Sigmoid colon (tissue), 7 donors: ENCODE data around the gene NDUFV2. TPM values are rescaled to one million over a fixed set of nuclear protein-coding genes. Genes with fewer than 3 reads are reported as not detected.
"Not testable (repeated sequence)": the region's sequence is repeated elsewhere in the genome, so short reads cannot be mapped to it uniquely, and the experiment has no call there.

Source experiments
- DNase-seq: peaks from one replicate; pipeline ENCODE4 v3.0.0-alpha.2; 2019
- H3K27ac ChIP-seq, 4 donors: fragments of 200-600 bp; sonication (generic); one replicate each; pipeline ENCODE4 v1.5.1; 2016 to 2019; ENCODE audit warnings: mild to moderate bottlenecking in 1 of 4
- H3K27me3 ChIP-seq, 3 donors: fragments of 200-600 bp; sonication (generic); one replicate each; pipeline ENCODE4 v1.5.1; 2019; ENCODE audit warnings: mild to moderate bottlenecking in 1 of 3
- H3K36me3 ChIP-seq, 4 donors: fragments of 200-600 bp; sonication (generic); one replicate each; pipeline ENCODE4 v1.5.1; 2016 to 2019
- H3K4me1 ChIP-seq, 4 donors: fragments of 200-600 bp; sonication (generic); one replicate each; pipeline ENCODE4 v1.5.1; 2017 to 2019
- H3K4me3 ChIP-seq, 4 donors: fragments of 200-600 bp; sonication (generic); one replicate each; pipeline ENCODE4 v1.5.1; 2017 to 2019; ENCODE audit warnings: mild to moderate bottlenecking in 2 of 4, moderate library complexity in 1 of 4
- H3K9me3 ChIP-seq, 4 donors: fragments of 200-600 bp in 3 of 4; sonication (generic) in 3 of 4; one replicate each; pipeline versions ENCODE4 v1.5.1 to v1.6.1; 2013 to 2019
- EP300 ChIP-seq, 4 donors: sonication (generic); formaldehyde crosslinking; IDR thresholded peaks; one replicate each; pipeline ENCODE4 v1.6.1; 2017; ENCODE audit warnings: antibody characterized with exemption in 4 of 4
- POLR2A ChIP-seq, 2 donors: fragments of 450-650 bp; IDR thresholded peaks; one replicate each; pipeline ENCODE4 v1.6.1; 2016; ENCODE audit warnings: antibody characterized with exemption in 2 of 2, mild to moderate bottlenecking in 2 of 2, moderate library complexity in 2 of 2
- POLR2AphosphoS5 ChIP-seq, 4 donors: sonication (generic); formaldehyde crosslinking; IDR thresholded peaks; one replicate each; pipeline ENCODE4 v1.6.1; 2017; ENCODE audit warnings: antibody characterized with exemption in 4 of 4
- WGBS, 2 donors: extraction: QIAGEN DNeasy Blood & Tissue Kit; methylation state at CpG; one replicate each; pipeline ENCODE4 v1.1.7; 2013; 5-methylcytosine and 5-hydroxymethylcytosine counted together
- intact Hi-C: fragments of 100-400 bp; cut with DNase I; formaldehyde crosslinking; loops from one replicate; pipeline ENCODE4 v1.15.1; 2023
- polyA plus RNA-seq, 3 donors: library from polyadenylated mRNA; stranded (reverse); fragments of 200-250 nt; gene quantifications; one replicate each; pipeline ENCODE4 v1.2.3, GENCODE V29; 2013
- total RNA-seq, 4 donors: library from RNA; depleted of rRNA; stranded (reverse); fragments of >200 nt; gene quantifications; one replicate each; pipeline ENCODE4 v1.1.0, GENCODE V29; 2016
- TF ChIP-seq, protein P1 (sequence below), 4 experiments: fragments of 450-650 bp in 3 of 4; fragments of 200-600 bp in 1 of 4; IDR thresholded peaks; one replicate each; pipeline ENCODE4 v1.5.1; 2016 to 2019; ENCODE audit warnings: antibody characterized with exemption in 4 of 4, mild to moderate bottlenecking in 3 of 4, moderate library complexity in 2 of 4
- donor health status: healthy with polysubstance abuse.
- donor health status: Bipolar disorder and iron deficiency.
- donor health status: healthy.

Gene NDUFV2
- total and polyA plus RNA-seq, 7 donors: 81.3 to 339 (median 131) TPM

DNA sequence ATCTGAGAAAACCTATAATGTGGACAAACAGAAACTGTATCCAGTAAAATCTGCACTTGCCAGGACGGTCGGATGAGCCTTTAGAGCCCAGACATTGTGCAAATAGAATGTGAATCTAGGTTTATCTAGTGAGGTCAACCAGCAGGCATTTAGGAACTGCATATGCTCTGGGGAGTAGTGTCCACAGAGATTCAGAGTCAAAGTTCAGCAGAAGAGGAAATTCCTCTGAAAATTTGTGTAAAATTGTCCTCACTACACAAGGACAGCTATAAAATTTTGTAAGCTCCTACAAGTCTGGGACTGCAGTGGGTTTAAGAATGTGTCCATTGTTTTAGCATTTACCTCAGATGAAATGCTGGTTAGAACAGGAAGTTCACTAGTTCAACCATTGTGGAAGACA, 9.8 kb upstream of the NDUFV2 start:
- TF ChIP-seq POLR2A (IDR thresholded peaks at IDR 0.05) (no peak), EP300 (IDR thresholded peaks at IDR 0.05) (no peak), POLR2AphosphoS5 (IDR thresholded peaks at IDR 0.05) (no peak)
- TF ChIP-seq, protein P1, sequence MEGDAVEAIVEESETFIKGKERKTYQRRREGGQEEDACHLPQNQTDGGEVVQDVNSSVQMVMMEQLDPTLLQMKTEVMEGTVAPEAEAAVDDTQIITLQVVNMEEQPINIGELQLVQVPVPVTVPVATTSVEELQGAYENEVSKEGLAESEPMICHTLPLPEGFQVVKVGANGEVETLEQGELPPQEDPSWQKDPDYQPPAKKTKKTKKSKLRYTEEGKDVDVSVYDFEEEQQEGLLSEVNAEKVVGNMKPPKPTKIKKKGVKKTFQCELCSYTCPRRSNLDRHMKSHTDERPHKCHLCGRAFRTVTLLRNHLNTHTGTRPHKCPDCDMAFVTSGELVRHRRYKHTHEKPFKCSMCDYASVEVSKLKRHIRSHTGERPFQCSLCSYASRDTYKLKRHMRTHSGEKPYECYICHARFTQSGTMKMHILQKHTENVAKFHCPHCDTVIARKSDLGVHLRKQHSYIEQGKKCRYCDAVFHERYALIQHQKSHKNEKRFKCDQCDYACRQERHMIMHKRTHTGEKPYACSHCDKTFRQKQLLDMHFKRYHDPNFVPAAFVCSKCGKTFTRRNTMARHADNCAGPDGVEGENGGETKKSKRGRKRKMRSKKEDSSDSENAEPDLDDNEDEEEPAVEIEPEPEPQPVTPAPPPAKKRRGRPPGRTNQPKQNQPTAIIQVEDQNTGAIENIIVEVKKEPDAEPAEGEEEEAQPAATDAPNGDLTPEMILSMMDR (IDR thresholded peaks at IDR 0.05): no peak
- H3K27ac ChIP-seq: no peak overlapping the region
- H3K4me1 ChIP-seq: peaks cover 0 to 21% (median 20%) of the 10 kb centered on the region in 4 donors
- WGBS, 2 donors: 15 to 62% methylated on average over 2 of the region's 2 CpGs
- DNase-seq: no peak
- H3K36me3 ChIP-seq: no peaks in the 10 kb centered on the region
- no peak overlapping the region for H3K4me3 ChIP-seq
- intact Hi-C loops: no loop called here
- H3K27me3 ChIP-seq: no peaks in the 10 kb centered on the region
- H3K9me3 ChIP-seq: no peaks in the 10 kb centered on the region

DNA sequence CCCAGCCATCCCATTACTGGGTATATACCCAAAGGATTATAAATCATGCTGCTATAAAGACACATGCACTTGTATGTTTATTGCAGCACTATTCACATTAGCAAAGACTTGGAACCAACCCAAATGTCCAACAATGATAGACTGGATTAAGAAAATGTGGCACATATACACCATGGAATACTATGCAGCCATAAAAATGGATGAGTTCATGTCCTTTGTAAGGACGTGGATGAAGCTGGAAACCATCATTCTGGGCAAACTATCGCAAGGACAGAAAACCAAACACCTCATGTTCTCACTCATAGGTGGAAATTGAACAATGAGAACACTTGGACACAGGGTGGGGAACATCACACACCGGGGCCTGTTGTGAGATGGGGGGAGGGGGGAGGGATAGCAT, 9.4 kb upstream of the NDUFV2 start:
- H3K27ac ChIP-seq, H3K27me3 ChIP-seq, H3K36me3 ChIP-seq, H3K9me3 ChIP-seq, H3K4me3 ChIP-seq, DNase-seq, intact Hi-C loops: not testable (repeated sequence)
- peaks cover 0 to 21% (median 20%) of the 10 kb centered on the region in 4 donors for H3K4me1 ChIP-seq
- 73 to 90% methylated on average over 3 of the region's 3 CpGs for WGBS, 2 donors

DNA sequence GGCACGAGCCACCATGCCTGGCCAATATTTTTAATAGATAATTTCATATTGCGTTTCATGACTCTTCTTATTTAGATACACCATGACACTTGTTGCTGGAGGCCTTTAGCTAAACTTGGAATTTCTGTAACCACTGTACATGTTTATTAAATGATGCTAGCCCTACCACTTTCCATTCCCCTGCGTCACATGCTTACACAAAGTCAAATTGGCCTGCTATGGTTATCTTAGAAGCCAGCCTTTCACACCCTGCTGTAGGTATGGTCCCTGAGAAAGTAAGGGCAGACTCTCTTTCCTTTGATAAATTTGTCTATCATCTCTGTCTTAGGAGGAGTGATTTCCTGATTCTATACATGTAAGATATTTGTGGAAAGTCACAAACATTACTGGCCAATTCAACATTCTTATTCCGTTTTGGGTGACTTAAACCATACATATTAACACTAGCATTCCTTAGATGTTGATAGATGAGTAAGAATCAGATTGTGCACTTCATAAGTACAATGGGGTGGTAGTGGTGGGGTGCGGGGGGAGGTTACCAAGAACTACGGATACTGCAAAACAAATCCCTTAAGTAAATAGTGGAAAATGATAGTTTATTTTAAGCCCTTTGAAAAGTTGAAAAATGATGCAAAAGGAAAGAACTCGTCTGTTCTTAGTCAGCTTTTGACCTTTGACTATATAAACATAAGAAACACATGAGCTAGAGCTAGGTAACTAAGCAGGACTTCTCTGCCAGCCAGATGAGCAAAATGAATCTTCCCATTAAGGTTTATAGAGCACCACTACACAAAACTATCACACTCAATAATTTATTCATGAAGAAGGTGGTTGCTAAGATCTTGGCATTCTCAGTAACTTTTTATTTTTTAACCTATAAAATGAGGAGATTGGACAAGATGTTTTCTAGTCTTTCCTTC, 7.9 kb upstream of the NDUFV2 start:
- Histone ChIP-seq H3K4me3 (no peak overlapping the region), H3K4me1 (peaks cover 0 to 21% (median 20%) of the 10 kb centered on the region in 4 donors), H3K27ac (peak overlapping the region; percentile 59 to 80 (median 78)), H3K9me3 (no peaks in the 10 kb centered on the region), H3K36me3 (no peaks in the 10 kb centered on the region), H3K27me3 (no peaks in the 10 kb centered on the region)
- intact Hi-C loops: no loop called here
- TF ChIP-seq, protein P1 (IDR thresholded peaks at IDR 0.05): no peak
- no peak for TF ChIP-seq EP300 (IDR thresholded peaks at IDR 0.05)
- TF ChIP-seq POLR2AphosphoS5 (IDR thresholded peaks at IDR 0.05): peak in 1 of 4 donors; percentile 6
- no peak for TF ChIP-seq POLR2A (IDR thresholded peaks at IDR 0.05)
- WGBS, 2 donors: 66 to 67% methylated on average over 7 of the region's 7 CpGs
- DNase-seq: no peak

DNA sequence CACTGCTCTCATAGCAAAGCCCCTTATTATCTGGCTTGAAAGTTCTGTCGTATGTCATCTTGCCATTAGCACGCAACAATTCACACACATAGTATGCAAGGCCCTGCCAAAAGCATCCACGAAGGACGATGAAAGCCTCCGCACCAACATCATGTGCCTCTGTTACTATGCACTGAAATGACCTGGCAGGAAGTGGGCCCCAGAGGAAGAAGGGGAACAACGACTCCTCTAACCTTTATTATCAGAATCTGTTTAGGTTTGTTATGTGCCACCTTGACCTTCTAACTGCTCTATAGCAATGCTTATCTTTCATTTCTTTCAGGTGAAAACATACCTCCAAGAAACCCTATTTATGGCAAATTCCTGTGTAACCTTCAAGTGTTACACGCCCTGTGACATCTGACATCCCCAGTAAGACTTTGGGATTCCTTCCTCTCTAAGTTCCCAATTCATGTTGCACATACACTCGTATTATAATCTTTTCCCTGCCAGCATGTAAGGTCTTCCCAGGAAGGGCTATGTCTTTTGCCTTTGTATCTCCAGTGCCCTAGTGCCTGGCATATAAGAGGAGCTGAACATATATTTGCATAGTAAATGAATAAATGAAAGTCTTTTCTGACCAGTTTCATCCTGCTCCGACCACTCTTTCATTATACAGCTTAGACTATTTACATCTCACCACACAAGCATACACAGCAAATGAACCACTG, 7.0 kb upstream of the NDUFV2 start:
- peak; percentile 72 for DNase-seq
- intact Hi-C loops: no loop called here
- 43 to 82% methylated on average over 9 of the region's 9 CpGs for WGBS, 2 donors
- Histone ChIP-seq H3K36me3 (no peaks in the 10 kb centered on the region), H3K4me3 (no peak overlapping the region), H3K9me3 (no peaks in the 10 kb centered on the region), H3K27ac (peak overlapping the region; percentile 59 to 80 (median 78)), H3K4me1 (peaks cover 0 to 21% (median 20%) of the 10 kb centered on the region in 4 donors), H3K27me3 (no peaks in the 10 kb centered on the region)
- TF ChIP-seq, protein P1 (IDR thresholded peaks at IDR 0.05): no peak
- TF ChIP-seq POLR2AphosphoS5 (IDR thresholded peaks at IDR 0.05) (peak in 1 of 4 donors; percentile 26), EP300 (IDR thresholded peaks at IDR 0.05) (peak in 1 of 4 donors; percentile 20)

DNA sequence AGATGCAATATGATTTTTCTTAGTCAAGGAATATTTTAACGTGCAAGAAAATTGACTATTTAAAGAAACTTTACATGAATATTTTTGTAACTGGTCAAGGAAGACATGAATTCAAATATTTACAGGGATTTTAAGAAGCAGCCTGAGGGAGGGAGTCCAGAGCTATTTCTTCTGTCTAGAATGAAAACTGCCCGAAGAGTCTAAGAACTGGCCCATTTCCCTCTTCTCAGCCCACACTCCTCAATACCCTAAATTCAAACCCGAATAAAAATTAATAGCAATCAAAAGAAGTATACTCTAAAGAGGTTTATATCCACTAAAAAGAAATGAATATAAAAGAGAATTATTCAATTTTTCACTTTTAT, 6.5 kb upstream of the NDUFV2 start:
- Histone ChIP-seq H3K27ac (peak overlapping the region; percentile 59 to 80 (median 78)), H3K4me1 (peaks cover 0 to 21% (median 20%) of the 10 kb centered on the region in 4 donors)
- no peak for TF ChIP-seq EP300 (IDR thresholded peaks at IDR 0.05)
- no peak for TF ChIP-seq POLR2A (IDR thresholded peaks at IDR 0.05)
- TF ChIP-seq POLR2AphosphoS5 (IDR thresholded peaks at IDR 0.05): no peak
- TF ChIP-seq, protein P1 (IDR thresholded peaks at IDR 0.05): no peak

More for the DNA sequence above, 6.5 kb upstream of the NDUFV2 start:
- Histone ChIP-seq H3K4me3 (no peak overlapping the region), H3K9me3 (no peaks in the 10 kb centered on the region), H3K27me3 (no peaks in the 10 kb centered on the region), H3K36me3 (no peaks in the 10 kb centered on the region)
- intact Hi-C loops: no loop called here
- DNase-seq: no peak
- WGBS, 2 donors: 81 to 86% methylated on average over 3 of the region's 3 CpGs
